Psoas muscle (tissue), 8 donors: ENCODE results near the gene ELMO1. TPM values are rescaled to one million over a fixed set of nuclear protein-coding genes. Genes with fewer than 3 reads are reported as not detected.

Source experiments
- ATAC-seq, 4 donors: fragments of 200-7000 bp; cut with Tn5 transposase; one replicate each; pipeline ENCODE4 v1.9.1; 2020; ENCODE audit warnings: moderate library complexity in 3 of 4, mild to moderate bottlenecking in 2 of 4
- DNase-seq, 2 donors: peaks; one replicate each; pipeline ENCODE4 v3.0.0-alpha.2; 2020
- H3K27ac ChIP-seq: fragments of 200-600 bp; one replicate; pipeline ENCODE4 v1.8.0; 2022
- H3K27me3 ChIP-seq, 3 donors: fragments of 200-600 bp in 1 of 3; one replicate each; pipeline versions ENCODE4 v1.6.1 to v1.8.0; 2013 to 2022; ENCODE audit warnings: low read length in 2 of 3, mild to moderate bottlenecking in 2 of 3, moderate library complexity in 1 of 3; ENCODE audit not compliant: insufficient read depth in 3 of 3
- H3K36me3 ChIP-seq, 2 donors: fragments of 200-600 bp in 1 of 2; one replicate each; pipeline versions ENCODE4 v1.6.1 to v1.8.0; 2013 to 2022; ENCODE audit warnings: low read depth in 1 of 2, mild to moderate bottlenecking in 1 of 2, moderate library complexity in 1 of 2; ENCODE audit not compliant: insufficient read depth in 1 of 2
- H3K4me1 ChIP-seq: fragments of 200-600 bp; one replicate; pipeline ENCODE4 v1.8.0; 2022
- H3K4me3 ChIP-seq: fragments of 200-600 bp; one replicate; pipeline ENCODE4 v1.8.0; 2022; ENCODE audit warnings: mild to moderate bottlenecking
- H3K9me3 ChIP-seq: fragments of 200-600 bp; one replicate; pipeline ENCODE4 v1.8.0; 2022
- CTCF ChIP-seq: fragments of 200-600 bp; IDR thresholded peaks from one replicate; pipeline ENCODE4 v1.8.0; 2022; ENCODE audit warnings: antibody characterized with exemption
- WGBS, 3 donors: extraction: QIAGEN DNeasy Blood & Tissue Kit; methylation state at CpG; one replicate each; pipeline versions ENCODE4 v1.1.6 to v1.1.7; 2013; 5-methylcytosine and 5-hydroxymethylcytosine counted together
- intact Hi-C, 2 donors: fragments of 100-400 bp; cut with DNase I; formaldehyde crosslinking; loops; one replicate each; pipeline versions ENCODE4 v1.11.0 to v1.14.2; 2022
- polyA plus RNA-seq, 3 donors: library from polyadenylated mRNA; stranded (reverse); fragments of 200-250 nt; gene quantifications; one replicate each; pipeline ENCODE4 v1.2.3, GENCODE V29; 2013
- total RNA-seq, 4 donors: library from RNA; stranded (reverse); fragmentation: NEBNext Ultra II Directional in 2 of 4; extraction: Animal tissue kit (Norgen Biotek cat#: 25700) in 2 of 4; gene quantifications; one replicate each; pipeline versions ENCODE4 v1.2.1 to v1.2.4, GENCODE V29; 2021 to 2023
- donor health status: healthy with polysubstance abuse.
- donor health status: DM: no; HTN: no; CAD: no; lungs with moderate emphysema.
- donor health status: Bipolar disorder and iron deficiency.
- donor health status: healthy.
- donor health status: DM: yes; HTN: yes; CAD: no.
- donor health status: DM: no; HTN: no; CAD: no.
- donor health status: DM: no; HTN: no; CAD: no.
- donor health status: DM: yes; HTN: yes; CAD: no.

The ELMO1 gene
- total and polyA plus RNA-seq, 7 donors: 2.8 to 8.1 (median 6.9) TPM

GRCh38 chr7:36967387-36967786 lies 481.3 kb downstream of the ELMO1 start:
- H3K36me3 ChIP-seq: no peaks in the 10 kb centered on the region
- no peak overlapping the region for H3K4me3 ChIP-seq
- TF ChIP-seq CTCF: peak; percentile 81
- ATAC-seq (peak; percentile 75 to 93 (median 85)), DNase-seq (peak in 1 of 2 donors; percentile 36)
- WGBS, 3 donors: 16 to 22% (median 18%) methylated on average over 4 of the region's 4 CpGs
- intact Hi-C loops: loop anchor here (2.0 to 10.0 kb wide), 4 partner anchors 215 to 867 kb away; no protein-coding TSS in a partner anchor
- H3K27ac ChIP-seq: no peak overlapping the region
- H3K4me1 ChIP-seq: peaks cover 3% of the 10 kb centered on the region
- H3K27me3 ChIP-seq: no peaks in the 10 kb centered on the region
- no peaks in the 10 kb centered on the region for H3K9me3 ChIP-seq

GRCh38 chr7:36966636-36967035 lies 482.0 kb downstream of the ELMO1 start:
- Histone ChIP-seq H3K9me3 (no peaks in the 10 kb centered on the region), H3K4me1 (peaks cover 3% of the 10 kb centered on the region), H3K27me3 (no peaks in the 10 kb centered on the region), H3K36me3 (no peaks in the 10 kb centered on the region), H3K4me3 (no peak overlapping the region), H3K27ac (no peak overlapping the region)
- intact Hi-C loops: loop anchor here (2.0 to 10.0 kb wide), 4 partner anchors 216 to 868 kb away; no protein-coding TSS in a partner anchor
- 60 to 63% (median 62%) methylated on average over 3 of the region's 3 CpGs for WGBS, 3 donors
- no peak for DNase-seq
- no peak for TF ChIP-seq CTCF
- no peak for ATAC-seq

GRCh38 chr7:36966039-36966438 lies 482.6 kb downstream of the ELMO1 start:
- Histone ChIP-seq H3K27ac (no peak overlapping the region), H3K4me3 (no peak overlapping the region), H3K36me3 (no peaks in the 10 kb centered on the region), H3K27me3 (no peaks in the 10 kb centered on the region), H3K9me3 (no peaks in the 10 kb centered on the region), H3K4me1 (peaks cover 3% of the 10 kb centered on the region)
- TF ChIP-seq CTCF: no peak
- DNase-seq: no peak
- ATAC-seq: no peak
- intact Hi-C loops: loop anchor here (2.0 to 10.0 kb wide), 4 partner anchors 216 to 869 kb away; no protein-coding TSS in a partner anchor
- 71 to 80% (median 75%) methylated on average over 3 of the region's 3 CpGs for WGBS, 3 donors

- WGBS, 3 donors: 75 to 95% (median 90%) methylated on average over 1 of the region's 1 CpG
- no peaks in the 10 kb centered on the region for H3K36me3 ChIP-seq
- H3K27me3 ChIP-seq: no peaks in the 10 kb centered on the region
- ATAC-seq (no peak), DNase-seq (no peak)
- no peak overlapping the region for H3K4me3 ChIP-seq
- no peak overlapping the region for H3K27ac ChIP-seq
- H3K4me1 ChIP-seq: peaks cover 3% of the 10 kb centered on the region
- intact Hi-C loops: loop anchor here (2.0 to 10.0 kb wide), 4 partner anchors 217 to 869 kb away; no protein-coding TSS in a partner anchor
- no peaks in the 10 kb centered on the region for H3K9me3 ChIP-seq
- TF ChIP-seq CTCF: no peak
These were observed 483.0 kb downstream of the ELMO1 start for GRCh38 chr7:36965625-36966024.

- H3K36me3 ChIP-seq: no peaks in the 10 kb centered on the region
- no peak for TF ChIP-seq CTCF
- H3K4me1 ChIP-seq: peaks cover 3% of the 10 kb centered on the region
- WGBS, 3 donors: 94 to 97% (median 96%) methylated on average over 2 of the region's 2 CpGs
- ATAC-seq (no peak), DNase-seq (no peak)
- H3K4me3 ChIP-seq: no peak overlapping the region
- intact Hi-C loops: loop anchor here in 1 of 2 donors (10.0 kb wide), 1 partner anchor 871 kb away; no protein-coding TSS in a partner anchor
- H3K9me3 ChIP-seq: no peaks in the 10 kb centered on the region
- no peak overlapping the region for H3K27ac ChIP-seq
- H3K27me3 ChIP-seq: no peaks in the 10 kb centered on the region
These were observed 484.4 kb downstream of the ELMO1 start for GRCh38 chr7:36964297-36964696.
